SU-DHL-6 (cell line): ENCODE data around the gene COL27A1.

ENCODE experiments used
- EZH2phosphoT487 ChIP-seq: fragments of 200-600 bp; sonication (generic), shearing (Covaris generic); conservative IDR thresholded peaks from 2 replicates; pipeline ENCODE4 v1.6.1; 2018; ENCODE audit warnings: mild to moderate bottlenecking, antibody characterized with exemption, low read length, moderate library complexity, mixed read lengths
- TF ChIP-seq, protein P1 (sequence below): fragments of 200-600 bp; sonication (generic); IDR thresholded peaks from one replicate; pipeline ENCODE4 v1.5.1; 2017; ENCODE audit warnings: antibody characterized with exemption, mild to moderate bottlenecking, low read length, moderate library complexity; ENCODE audit not compliant: insufficient read depth, poor library complexity, severe bottlenecking

DNA sequence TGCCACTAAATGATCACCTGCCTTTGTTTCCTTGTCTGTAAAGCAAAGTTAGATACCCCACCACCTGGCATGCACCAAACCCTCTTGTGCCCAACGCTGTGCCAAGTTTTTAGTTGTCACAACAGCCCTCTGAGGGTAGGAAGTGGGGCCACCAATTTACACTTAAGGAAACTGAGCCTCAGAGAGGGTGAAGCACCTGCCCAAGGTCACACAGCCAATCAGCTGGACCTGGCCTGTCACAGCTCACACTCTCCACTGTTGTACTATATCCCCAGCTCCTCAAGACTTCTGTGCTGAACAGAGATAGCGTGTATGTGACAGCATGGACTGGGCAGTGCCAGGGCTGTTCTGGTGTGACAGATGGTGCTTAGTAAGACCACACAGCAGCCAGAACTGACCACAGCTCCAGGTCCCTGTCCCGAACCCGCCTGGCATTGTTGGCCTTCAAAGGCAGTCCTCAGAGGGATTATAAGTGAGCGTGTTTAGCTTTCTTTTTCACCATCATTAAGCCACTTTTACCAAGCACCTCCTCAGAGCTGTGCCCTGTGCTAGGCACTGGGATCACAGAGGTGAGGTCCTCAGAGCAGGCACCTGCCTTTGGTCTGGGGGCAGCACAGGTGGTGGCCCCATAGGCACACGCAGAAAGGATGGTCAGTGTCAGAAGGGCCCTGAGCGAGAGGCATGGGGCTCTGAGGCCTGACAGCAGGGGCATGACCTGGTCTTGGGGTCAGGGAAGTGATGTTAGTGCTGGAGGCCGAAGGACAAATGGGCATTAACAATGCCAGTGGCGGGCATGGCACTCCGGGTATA is 71.1 kb downstream of the COL27A1 start:
- no peak for TF ChIP-seq EZH2phosphoT487
- TF ChIP-seq, protein P1, sequence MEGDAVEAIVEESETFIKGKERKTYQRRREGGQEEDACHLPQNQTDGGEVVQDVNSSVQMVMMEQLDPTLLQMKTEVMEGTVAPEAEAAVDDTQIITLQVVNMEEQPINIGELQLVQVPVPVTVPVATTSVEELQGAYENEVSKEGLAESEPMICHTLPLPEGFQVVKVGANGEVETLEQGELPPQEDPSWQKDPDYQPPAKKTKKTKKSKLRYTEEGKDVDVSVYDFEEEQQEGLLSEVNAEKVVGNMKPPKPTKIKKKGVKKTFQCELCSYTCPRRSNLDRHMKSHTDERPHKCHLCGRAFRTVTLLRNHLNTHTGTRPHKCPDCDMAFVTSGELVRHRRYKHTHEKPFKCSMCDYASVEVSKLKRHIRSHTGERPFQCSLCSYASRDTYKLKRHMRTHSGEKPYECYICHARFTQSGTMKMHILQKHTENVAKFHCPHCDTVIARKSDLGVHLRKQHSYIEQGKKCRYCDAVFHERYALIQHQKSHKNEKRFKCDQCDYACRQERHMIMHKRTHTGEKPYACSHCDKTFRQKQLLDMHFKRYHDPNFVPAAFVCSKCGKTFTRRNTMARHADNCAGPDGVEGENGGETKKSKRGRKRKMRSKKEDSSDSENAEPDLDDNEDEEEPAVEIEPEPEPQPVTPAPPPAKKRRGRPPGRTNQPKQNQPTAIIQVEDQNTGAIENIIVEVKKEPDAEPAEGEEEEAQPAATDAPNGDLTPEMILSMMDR = no peak
